SK-N-SH (cell line): ENCODE measurements around the gene RBBP8NL. TPM values are rescaled to one million over a fixed set of nuclear protein-coding genes. Genes with fewer than 3 reads are reported as not detected.

Source experiments
- CTCF ChIA-PET: fragments of 300-600, 350-600 bp; formaldehyde crosslinking; extraction: SDS; loops from one replicate; lab custom pipeline; 2021; lab: Yijun Ruan, JAX
- POLR2A ChIA-PET: fragments of 350-600 bp; sonication (Branson Sonifier 250); formaldehyde crosslinking; extraction: SDS; loops from one replicate; lab custom pipeline; 2020; ENCODE audit warnings: antibody characterized with exemption, inconsistent platforms; lab: Yijun Ruan, JAX
- DNase-seq: peaks from one replicate; pipeline ENCODE4 v3.0.0; 2012
- H2AFZ ChIP-seq: fragments of 200-600 bp; sonication (generic); 2 replicates; pipeline ENCODE4 v1.8.1; 2016; ENCODE audit warnings: antibody characterized with exemption, mild to moderate bottlenecking, low read depth
- H3F3A ChIP-seq: fragments of 200-600 bp; sonication (generic); replicated peaks from 2 replicates; pipeline ENCODE3; 2016; ENCODE audit warnings: antibody characterized with exemption, mild to moderate bottlenecking; ENCODE audit not compliant: insufficient read depth
- H3K27ac ChIP-seq, 2 experiments: fragments of 200-500 bp in 1 of 2; fragments of 200-600 bp in 1 of 2; sonication (Bioruptor generic) in 1 of 2; sonication (generic), shearing (Covaris generic) in 1 of 2; 2 replicates each; pipeline versions ENCODE4 v1.5.1 to v1.6.1; 2014 to 2016; ENCODE audit warnings: low read depth in 2 of 2, inconsistent platforms in 1 of 2, low read length in 1 of 2, mild to moderate bottlenecking in 1 of 2, mixed read lengths in 1 of 2
- H3K27me3 ChIP-seq: fragments of 200-600 bp; sonication (generic), shearing (Covaris generic); 2 replicates; pipeline ENCODE4 v1.6.1; 2016; ENCODE audit warnings: mixed run types; ENCODE audit not compliant: insufficient read depth
- H3K36me3 ChIP-seq, 2 experiments: fragments of 200-500 bp in 1 of 2; fragments of 200-600 bp in 1 of 2; sonication (Bioruptor generic) in 1 of 2; sonication (generic) in 1 of 2; replicated peaks in 1 of 2; 2 replicates each; pipeline versions ENCODE3 to v1.5.1; 2014 to 2016; ENCODE audit warnings: low read length in 1 of 2, mild to moderate bottlenecking in 1 of 2; ENCODE audit not compliant: insufficient read depth in 2 of 2, control insufficient read depth in 1 of 2
- H3K4me1 ChIP-seq, 2 experiments: fragments of 200-500 bp in 1 of 2; fragments of 200-600 bp in 1 of 2; sonication (Bioruptor generic) in 1 of 2; sonication (generic), shearing (Covaris generic) in 1 of 2; 2 replicates each; pipeline versions ENCODE4 v1.5.1 to v1.6.1; 2014 to 2016; ENCODE audit warnings: low read depth in 1 of 2, low read length in 1 of 2, mixed run types in 1 of 2; ENCODE audit not compliant: insufficient read depth in 2 of 2, control insufficient read depth in 1 of 2
- H3K4me2 ChIP-seq: fragments of 200-600 bp; sonication (generic), shearing (Covaris generic); 2 replicates; pipeline ENCODE4 v1.6.1; 2017; ENCODE audit warnings: mixed run types
- H3K4me3 ChIP-seq, 2 experiments: fragments of 200-500 bp in 1 of 2; fragments of 200-600 bp in 1 of 2; sonication (Bioruptor generic) in 1 of 2; sonication (generic), shearing (Covaris generic) in 1 of 2; 2 replicates each; pipeline versions ENCODE4 v1.5.1 to v1.8.1; 2014 to 2016; ENCODE audit warnings: low read depth in 2 of 2, inconsistent platforms in 1 of 2, low read length in 1 of 2, mild to moderate bottlenecking in 1 of 2, mixed read lengths in 1 of 2, moderate library complexity in 1 of 2
- H3K79me2 ChIP-seq: fragments of 200-600 bp; sonication (generic); 2 replicates; pipeline ENCODE4 v1.8.1; 2017; ENCODE audit warnings: mild to moderate bottlenecking; ENCODE audit not compliant: insufficient read depth
- H3K9ac ChIP-seq: fragments of 200-600 bp; sonication (generic); 2 replicates; pipeline ENCODE4 v1.6.1; 2017; ENCODE audit warnings: mixed run types
- H3K9me2 ChIP-seq: fragments of 200-600 bp; sonication (generic); 2 replicates; pipeline ENCODE4 v1.6.1; 2017; ENCODE audit warnings: mixed run types
- H3K9me3 ChIP-seq: fragments of 200-600 bp; sonication (generic); 2 replicates; pipeline ENCODE4 v1.6.1; 2017; ENCODE audit warnings: mixed run types, mild to moderate bottlenecking, moderate library complexity
- H4K20me1 ChIP-seq: fragments of 200-600 bp; sonication (generic); 2 replicates; pipeline ENCODE4 v1.6.1; 2017; ENCODE audit warnings: mild to moderate bottlenecking, mixed run types; ENCODE audit not compliant: insufficient read depth
- CTCF ChIP-seq: fragments of 200-600 bp; sonication (generic); IDR thresholded peaks from 2 replicates; pipeline ENCODE4 v1.6.1; 2017; ENCODE audit warnings: antibody characterized with exemption, mild to moderate bottlenecking, moderate library complexity
- FOXJ3 ChIP-seq: sonication (generic); formaldehyde crosslinking; IDR thresholded peaks from 2 replicates; pipeline ENCODE4 v1.5.1; 2020; ENCODE audit warnings: mild to moderate bottlenecking, missing genetic modification reagents
- GATA2 ChIP-seq: sonication (generic); formaldehyde crosslinking; IDR thresholded peaks from 2 replicates; pipeline ENCODE4 v1.5.0; 2020; ENCODE audit warnings: mild to moderate bottlenecking, missing genetic modification reagents
- MEF2A ChIP-seq: IDR thresholded peaks from 2 replicates; pipeline ENCODE4 v1.4.0; 2012; ENCODE audit warnings: low read depth, borderline replicate concordance
- POLR2AphosphoS5 ChIP-seq: IDR thresholded peaks from 2 replicates; pipeline ENCODE4 v1.6.1; 2012; ENCODE audit warnings: low read depth, low read length
- RFX5 ChIP-seq: IDR thresholded peaks from 2 replicates; pipeline ENCODE4 v1.6.1; 2012; ENCODE audit warnings: mild to moderate bottlenecking, improper control_type of control experiment, low read length
- SIN3A ChIP-seq: IDR thresholded peaks from 2 replicates; pipeline ENCODE4 v1.6.1; 2012; ENCODE audit warnings: low read depth, mild to moderate bottlenecking, low read length, moderate library complexity, borderline replicate concordance
- SMC3 ChIP-seq: IDR thresholded peaks from 2 replicates; pipeline ENCODE4 v1.6.1; 2012; ENCODE audit warnings: low read depth, low read length, improper control_type of control experiment
- TAF1 ChIP-seq: IDR thresholded peaks from 2 replicates; pipeline ENCODE4 v1.6.1; 2012; ENCODE audit warnings: low read depth, mild to moderate bottlenecking, low read length, moderate library complexity, borderline replicate concordance
- TCF12 ChIP-seq: IDR thresholded peaks from 2 replicates; pipeline ENCODE4 v1.4.0; 2012
- USF1 ChIP-seq: IDR thresholded peaks from 2 replicates; pipeline ENCODE4 v1.4.0; 2012; ENCODE audit warnings: low read depth, borderline replicate concordance
- YY1 ChIP-seq: IDR thresholded peaks from 2 replicates; pipeline ENCODE4 v1.4.0; 2012; ENCODE audit warnings: low read depth, mild to moderate bottlenecking
- ZBTB33 ChIP-seq: IDR thresholded peaks from 2 replicates; pipeline ENCODE4 v1.4.0; 2012; ENCODE audit warnings: low read depth, borderline replicate concordance
- WGBS: methylation state at CpG from one replicate; pipeline ENCODE4 v1.1.6; 2017; ENCODE audit warnings: low lambda C conversion rate; 5-methylcytosine and 5-hydroxymethylcytosine counted together
- polyA plus RNA-seq, 3 experiments: library from polyadenylated mRNA; depleted of rRNA; stranded (reverse); fragments of >200 nt; gene quantifications; 2 replicates each; pipeline ENCODE4 v1.2.3, GENCODE V29; 2012

The RBBP8NL gene
- polyA plus RNA-seq, 1 of the 3 experiments (the other 2 are of a cell fraction), result not detected

- H3F3A ChIP-seq, result peaks cover 16% of the 10 kb centered on the region
- H2AFZ ChIP-seq, result no peak overlapping the region
- H3K27me3 ChIP-seq, result no peaks in the 10 kb centered on the region
- peak overlapping the region in 1 of 2 experiments; percentile 52; a peak in 1 of 4 replicates for H3K27ac ChIP-seq
- POLR2A ChIA-PET, result interaction anchor here (1.5 kb wide), 1 partner anchor 12 kb away, joined by 8 read pairs; no protein-coding TSS in a partner anchor
- TF ChIP-seq MEF2A, result no peak
- TF ChIP-seq SIN3A, result no peak
- TF ChIP-seq GATA2 (CRISPR knock-in tag), result no peak
- TF ChIP-seq YY1, result no peak
- no peak for TF ChIP-seq TCF12
- no peak for TF ChIP-seq CTCF
- TF ChIP-seq FOXJ3 (CRISPR knock-in tag), result no peak
- TF ChIP-seq TAF1, result no peak
- TF ChIP-seq RFX5, result no peak
- no peak for TF ChIP-seq POLR2AphosphoS5
- no peak for TF ChIP-seq USF1
- no peak for TF ChIP-seq SMC3
- TF ChIP-seq ZBTB33, result no peak
- TF ChIP-seq, all 33 proteins: peak for 0
- 56% methylated on average over 14 of the region's 16 CpGs for WGBS
- H3K36me3 ChIP-seq, result peaks cover 3 to 10% of the 10 kb centered on the region in 2 experiments
- H3K79me2 ChIP-seq, result peaks cover 51% of the 10 kb centered on the region
- CTCF ChIA-PET, result interaction anchor here (0.9 to 5.6 kb wide), 4 partner anchors 13 to 79 kb away, joined by 4 to 127 read pairs (median 20); partner anchors contain the start of genes ADRM1 and LAMA5
- peaks cover 9% of the 10 kb centered on the region; the same call in 1 of the 2 replicates for H4K20me1 ChIP-seq
- H3K4me3 ChIP-seq, result no peak overlapping the region
- no peaks in the 10 kb centered on the region for H3K9me3 ChIP-seq
- DNase-seq, result no peak
- no peak overlapping the region for H3K4me2 ChIP-seq
- H3K4me1 ChIP-seq, result peaks cover 7 to 22% of the 10 kb centered on the region in 2 experiments; a peak in 2 of 4 replicates
- no peak overlapping the region for H3K9ac ChIP-seq
- no peaks in the 10 kb centered on the region for H3K9me2 ChIP-seq
These were observed 46.0 kb downstream of the RBBP8NL start for GRCh38 chr20:62381202-62381797.
